HUES48 (cell line): ENCODE results near the gene CMTM1.

Experiments used
- H3K27ac ChIP-seq: one replicate; pipeline ENCODE4 v1.7.0; 2013; ENCODE audit warnings: low read depth, low read length, inconsistent platforms
- H3K27me3 ChIP-seq: 2 replicates; pipeline ENCODE4 v1.6.1; 2013; ENCODE audit warnings: mild to moderate bottlenecking, low read length; ENCODE audit not compliant: control insufficient read depth, insufficient read depth
- H3K36me3 ChIP-seq: 2 replicates; pipeline ENCODE4 v1.6.1; 2013; ENCODE audit warnings: low read length; ENCODE audit not compliant: control insufficient read depth, insufficient read depth
- H3K4me1 ChIP-seq: 2 replicates; pipeline ENCODE4 v1.6.1; 2013; ENCODE audit warnings: mild to moderate bottlenecking, low read length; ENCODE audit not compliant: control insufficient read depth, insufficient read depth
- H3K4me3 ChIP-seq: 2 replicates; pipeline ENCODE4 v1.5.1; 2013; ENCODE audit warnings: mild to moderate bottlenecking, low read depth, low read length
- H3K9ac ChIP-seq: 2 replicates; pipeline ENCODE4 v1.6.1; 2013; ENCODE audit warnings: mild to moderate bottlenecking, low read depth, low read length, moderate library complexity
- H3K9me3 ChIP-seq: 2 replicates; pipeline ENCODE4 v1.6.1; 2013; ENCODE audit warnings: low read length; ENCODE audit not compliant: control insufficient read depth, insufficient read depth

Gene CMTM1

GRCh38 chr16:66523861-66524354, 42.3 kb upstream of the CMTM1 start:
- no peaks in the 10 kb centered on the region for H3K4me1 ChIP-seq
- no peak overlapping the region for H3K27ac ChIP-seq
- H3K4me3 ChIP-seq, result no peak overlapping the region
- H3K36me3 ChIP-seq, result no peaks in the 10 kb centered on the region
- H3K9me3 ChIP-seq, result no peaks in the 10 kb centered on the region
- no peak overlapping the region for H3K9ac ChIP-seq
- H3K27me3 ChIP-seq, result no peaks in the 10 kb centered on the region

GRCh38 chr16:66524601-66525164, 41.6 kb upstream of the CMTM1 start:
- Histone ChIP-seq H3K27ac (no peak overlapping the region), H3K4me1 (no peaks in the 10 kb centered on the region), H3K9ac (no peak overlapping the region), H3K4me3 (no peak overlapping the region), H3K9me3 (no peaks in the 10 kb centered on the region), H3K27me3 (no peaks in the 10 kb centered on the region), H3K36me3 (no peaks in the 10 kb centered on the region)

- Histone ChIP-seq H3K9ac (no peak overlapping the region), H3K36me3 (no peaks in the 10 kb centered on the region), H3K9me3 (no peaks in the 10 kb centered on the region), H3K4me1 (no peaks in the 10 kb centered on the region), H3K4me3 (no peak overlapping the region), H3K27ac (no peak overlapping the region), H3K27me3 (no peaks in the 10 kb centered on the region)
Measured at GRCh38 chr16:66525396-66526180, 40.7 kb upstream of the CMTM1 start.

DNA sequence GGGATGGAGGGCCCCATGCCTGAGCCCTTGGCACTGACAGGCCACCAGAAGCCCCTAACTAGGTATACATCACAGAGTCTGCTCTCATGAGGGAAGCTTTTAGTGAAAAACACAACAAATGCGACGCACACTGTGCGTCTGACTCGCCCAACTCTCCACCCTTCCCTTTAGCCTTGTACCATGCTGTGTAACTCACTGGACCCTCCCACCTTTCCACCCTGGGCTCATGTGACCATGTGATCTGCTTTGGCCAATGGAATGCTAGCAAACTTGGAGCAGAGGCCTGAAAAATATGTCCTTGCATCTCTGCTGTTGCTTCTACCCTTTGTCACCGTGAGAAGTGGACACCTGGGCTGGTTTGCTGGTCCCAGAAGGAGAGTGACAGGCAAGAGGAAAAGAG, 37.9 kb upstream of the CMTM1 start:
- H3K9ac ChIP-seq, result no peak overlapping the region
- no peak overlapping the region for H3K4me3 ChIP-seq
- no peaks in the 10 kb centered on the region for H3K9me3 ChIP-seq
- no peak overlapping the region for H3K27ac ChIP-seq
- H3K4me1 ChIP-seq, result no peaks in the 10 kb centered on the region
- no peaks in the 10 kb centered on the region for H3K36me3 ChIP-seq
- no peaks in the 10 kb centered on the region for H3K27me3 ChIP-seq

DNA sequence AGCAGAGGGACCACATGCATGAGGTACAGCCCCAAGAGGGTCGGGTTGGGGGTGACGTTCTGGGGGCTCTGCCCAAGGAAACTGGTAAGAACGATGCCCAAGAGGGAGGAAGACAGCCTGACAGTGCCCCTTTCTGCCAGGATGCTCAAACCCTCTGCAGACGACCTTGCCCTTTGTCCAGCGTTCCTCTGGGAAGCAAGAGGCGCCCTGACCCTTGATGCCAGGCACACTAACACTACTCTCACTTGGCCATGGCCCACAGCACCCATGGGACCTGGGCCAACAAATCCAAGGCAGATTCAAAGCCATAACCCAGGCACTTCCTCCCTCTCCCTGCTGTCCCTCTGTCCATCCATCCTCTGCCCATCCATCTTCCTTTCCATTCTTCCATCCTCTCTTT, 36.8 kb upstream of the CMTM1 start:
- H3K27me3 ChIP-seq, result no peaks in the 10 kb centered on the region
- no peak overlapping the region for H3K4me3 ChIP-seq
- H3K36me3 ChIP-seq, result no peaks in the 10 kb centered on the region
- no peaks in the 10 kb centered on the region for H3K9me3 ChIP-seq
- H3K9ac ChIP-seq, result no peak overlapping the region
- H3K4me1 ChIP-seq, result no peaks in the 10 kb centered on the region
- H3K27ac ChIP-seq, result no peak overlapping the region

- Histone ChIP-seq H3K27me3 (no peaks in the 10 kb centered on the region), H3K4me1 (no peaks in the 10 kb centered on the region), H3K27ac (no peak overlapping the region), H3K9ac (no peak overlapping the region), H3K36me3 (no peaks in the 10 kb centered on the region), H3K4me3 (no peak overlapping the region), H3K9me3 (no peaks in the 10 kb centered on the region)
Measured at GRCh38 chr16:66534376-66534799, 31.9 kb upstream of the CMTM1 start.

GRCh38 chr16:66536525-66536924, 29.7 kb upstream of the CMTM1 start:
- peaks cover under 1% of the 10 kb centered on the region; the same call in 1 of the 2 replicates for H3K4me1 ChIP-seq
- no peaks in the 10 kb centered on the region for H3K27me3 ChIP-seq
- no peaks in the 10 kb centered on the region for H3K9me3 ChIP-seq
- H3K9ac ChIP-seq, result no peak overlapping the region
- H3K27ac ChIP-seq, result no peak overlapping the region
- no peaks in the 10 kb centered on the region for H3K36me3 ChIP-seq
- no peak overlapping the region for H3K4me3 ChIP-seq

DNA sequence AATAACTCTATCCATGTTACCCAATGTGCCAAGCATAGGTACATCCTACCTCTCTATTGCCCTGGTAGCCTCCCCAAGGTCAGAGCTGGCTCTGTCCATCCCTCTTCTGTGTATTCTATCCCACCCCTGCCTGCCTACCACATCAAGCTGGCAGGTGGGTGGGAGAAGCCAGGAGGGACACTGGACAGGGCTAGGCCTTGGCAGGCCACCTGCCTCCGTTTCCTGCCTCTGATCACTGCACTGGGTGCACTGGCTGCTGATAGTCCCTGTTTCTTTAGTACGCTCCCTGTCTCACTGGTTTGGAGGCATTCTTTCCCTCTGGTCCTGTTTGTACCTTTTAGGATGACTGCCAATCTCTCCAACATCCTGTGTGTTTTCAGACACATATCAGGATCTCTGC, 29.0 kb upstream of the CMTM1 start:
- no peaks in the 10 kb centered on the region for H3K27me3 ChIP-seq
- no peak overlapping the region for H3K9ac ChIP-seq
- no peaks in the 10 kb centered on the region for H3K9me3 ChIP-seq
- H3K4me3 ChIP-seq, result no peak overlapping the region
- H3K27ac ChIP-seq, result no peak overlapping the region
- H3K36me3 ChIP-seq, result no peaks in the 10 kb centered on the region
- H3K4me1 ChIP-seq, result peaks cover 7% of the 10 kb centered on the region

GRCh38 chr16:66538910-66539309, 27.3 kb upstream of the CMTM1 start:
- Histone ChIP-seq H3K27me3 (no peaks in the 10 kb centered on the region), H3K9ac (no peak overlapping the region), H3K27ac (no peak overlapping the region)

DNA sequence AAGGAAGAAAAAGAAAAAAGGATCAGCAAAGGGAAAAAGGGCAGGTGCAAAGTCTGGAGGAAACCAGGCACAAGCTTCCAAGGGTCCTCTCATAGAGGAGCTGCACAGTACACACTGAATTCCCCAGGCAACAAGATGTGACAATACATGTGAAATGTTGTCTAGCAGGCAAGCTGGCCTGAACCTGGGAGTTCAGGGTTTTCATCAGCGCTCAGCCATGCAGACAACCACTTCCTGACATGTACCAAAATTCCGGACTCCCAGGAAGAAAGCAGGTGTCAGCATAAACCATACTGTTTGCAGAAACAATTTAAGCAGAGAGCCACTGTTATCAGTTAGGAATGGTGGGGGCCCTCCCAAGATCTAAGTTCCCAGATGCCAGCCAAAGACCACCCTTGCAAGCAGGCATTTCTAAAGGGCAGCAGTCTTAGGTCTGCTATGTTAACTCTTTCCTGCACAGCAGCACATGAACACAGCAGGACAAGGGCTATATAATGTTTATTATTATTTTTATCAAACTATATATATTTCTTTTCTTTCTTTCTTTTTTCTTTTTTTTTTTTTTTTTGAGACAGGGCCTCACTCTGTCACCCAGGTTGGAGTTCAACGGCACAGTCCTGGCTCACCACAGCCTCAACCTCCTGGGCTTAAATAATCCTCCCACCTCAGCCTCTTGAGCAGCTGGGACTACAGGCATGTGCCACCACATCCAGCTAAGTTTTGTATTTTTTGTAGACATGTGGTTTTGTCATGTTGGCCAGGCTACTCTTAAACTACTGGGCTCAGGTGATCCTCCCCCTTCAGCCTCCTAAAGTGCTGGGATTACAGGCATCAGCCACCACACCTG, 26.4 kb upstream of the CMTM1 start:
- peaks cover 10% of the 10 kb centered on the region for H3K4me1 ChIP-seq
- H3K4me3 ChIP-seq, result no peak overlapping the region
- H3K9ac ChIP-seq, result no peak overlapping the region
- no peaks in the 10 kb centered on the region for H3K27me3 ChIP-seq
- no peaks in the 10 kb centered on the region for H3K9me3 ChIP-seq
- no peaks in the 10 kb centered on the region for H3K36me3 ChIP-seq
- no peak overlapping the region for H3K27ac ChIP-seq

More at GRCh38 chr16:66538910-66539309, 27.3 kb upstream of the CMTM1 start:
- no peaks in the 10 kb centered on the region for H3K9me3 ChIP-seq
- H3K4me1 ChIP-seq, result peaks cover 10% of the 10 kb centered on the region
- no peaks in the 10 kb centered on the region for H3K36me3 ChIP-seq
- H3K4me3 ChIP-seq, result no peak overlapping the region
